22Rv1 (cell line): ENCODE measurements around the gene PARD3.

Source experiments
- CTCF ChIP-seq: fragments of 450-650 bp; IDR thresholded peaks from 2 replicates; pipeline ENCODE4 v1.5.1; 2017; ENCODE audit warnings: mild to moderate bottlenecking
- ZFX ChIP-seq: fragments of 450-650 bp; IDR thresholded peaks from 2 replicates; pipeline ENCODE4 v1.6.1; 2017; ENCODE audit warnings: antibody characterized with exemption, borderline replicate concordance

GRCh38 chr10:34589275-34589674 is 225.8 kb downstream of the PARD3 start:
- no peak for TF ChIP-seq CTCF
- no peak for TF ChIP-seq ZFX
